Bronchial epithelial cell (primary cell): ENCODE results near the gene PPFIA1. TPM values are rescaled to one million over a fixed set of nuclear protein-coding genes. Genes with fewer than 3 reads are reported as not detected.

Source experiments
- DNase-seq: peaks from one replicate; pipeline ENCODE4 v3.0.0-alpha.2; 2010; ENCODE audit warnings: low read depth
- FAIRE-seq: peaks from 2 replicates; lab custom pipeline; 2011; peaks lifted over from hg19 to GRCh38; lab: Jason Lieb, UNC
- H3K27me3 ChIP-seq: 2 replicates; pipeline ENCODE4 v1.5.1; 2011; ENCODE audit warnings: low read length; ENCODE audit not compliant: control insufficient read depth, insufficient read depth
- H3K36me3 ChIP-seq: 2 replicates; pipeline ENCODE4 v1.5.1; 2011; ENCODE audit warnings: low read length; ENCODE audit not compliant: control insufficient read depth, insufficient read depth
- H3K4me3 ChIP-seq: 2 replicates; pipeline ENCODE4 v1.5.1; 2011; ENCODE audit warnings: mild to moderate bottlenecking, low read depth, low read length, control low read depth
- CTCF ChIP-seq: IDR thresholded peaks from 2 replicates; pipeline ENCODE4 v1.5.1; 2011; ENCODE audit warnings: mild to moderate bottlenecking, moderate library complexity, low read length, control low read depth, inconsistent platforms; ENCODE audit not compliant: insufficient read depth, severe bottlenecking
- total RNA-seq: library from RNA; depleted of rRNA; stranded (reverse); fragments of >200 nt; gene quantifications from 2 replicates; pipeline ENCODE4 v1.2.1, GENCODE V29; 2014

PPFIA1 gene
- total RNA-seq, 1 donor from 2014 or later = 35.0 TPM

DNA sequence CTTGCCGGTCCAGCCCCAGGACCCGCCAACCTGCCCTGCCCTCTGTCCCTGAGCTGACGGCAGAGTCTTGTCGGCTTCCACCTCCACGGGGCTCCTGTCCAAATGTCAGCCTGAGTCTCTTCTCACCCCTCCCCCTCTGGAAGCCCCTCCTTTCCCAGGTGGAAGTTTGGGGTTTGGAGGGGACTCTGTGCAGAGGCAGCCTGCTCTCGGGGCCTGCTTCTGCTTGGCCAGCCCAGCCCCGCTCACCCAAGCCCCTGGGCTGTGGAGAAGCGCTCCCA lies 158.9 kb downstream of the PPFIA1 start:
- TF ChIP-seq CTCF = no peak
- DNase-seq (no peak), FAIRE-seq (no peak)
- H3K27me3 ChIP-seq = no peaks in the 10 kb centered on the region
- no peak overlapping the region for H3K4me3 ChIP-seq
- H3K36me3 ChIP-seq = peaks cover 62% of the 10 kb centered on the region

- FAIRE-seq (no peak), DNase-seq (no peak)
- Histone ChIP-seq H3K36me3 (peaks cover 62% of the 10 kb centered on the region), H3K4me3 (no peak overlapping the region), H3K27me3 (no peaks in the 10 kb centered on the region)
- no peak for TF ChIP-seq CTCF
Observed at GRCh38 chr11:70429724-70430521, 159.4 kb downstream of the PPFIA1 start.

DNA sequence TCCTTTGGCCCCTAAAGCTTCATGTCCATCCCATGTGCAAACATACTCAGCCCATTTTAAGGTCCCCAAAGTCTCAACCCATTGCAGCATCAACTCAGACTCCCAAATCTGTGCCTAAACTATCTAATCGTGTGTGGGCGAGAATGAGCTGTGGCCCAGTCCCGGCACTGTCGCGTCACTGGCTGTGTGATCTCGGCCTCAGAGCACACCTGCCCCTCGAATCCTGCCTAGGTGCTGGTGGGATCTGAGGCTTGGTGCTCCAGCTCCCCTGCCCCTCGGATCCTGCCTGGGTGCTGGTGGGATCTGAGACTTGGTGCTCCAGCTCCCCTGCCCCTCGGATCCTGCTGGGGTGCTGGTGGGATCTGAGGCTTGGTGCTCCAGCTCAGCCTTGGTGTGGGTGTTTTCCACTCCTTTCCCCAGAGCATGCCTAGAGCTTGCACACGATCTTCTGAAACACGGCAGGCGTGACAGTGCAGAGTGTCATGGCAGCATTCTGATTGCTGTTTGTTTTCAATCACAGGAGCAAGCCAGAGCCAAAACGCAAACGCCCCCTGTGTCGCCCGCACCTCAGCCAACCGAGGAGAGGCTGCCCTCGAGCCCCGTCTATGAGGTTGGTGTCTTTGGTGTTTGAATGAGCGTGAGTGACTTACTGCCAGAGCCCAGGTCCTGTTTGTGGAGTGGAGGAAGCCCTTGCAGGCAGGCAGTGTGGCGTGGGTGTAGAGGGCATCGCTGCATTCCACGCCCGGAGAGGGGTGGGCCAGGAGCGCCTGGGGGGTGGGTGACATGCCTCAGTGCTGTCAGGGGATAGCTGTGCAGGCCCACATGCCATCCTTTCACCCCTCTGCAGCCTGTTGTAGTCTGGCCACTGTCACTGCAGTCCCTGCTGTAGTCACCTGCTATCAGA lies 160.4 kb downstream of the PPFIA1 start:
- H3K36me3 ChIP-seq = peaks cover 60% of the 10 kb centered on the region
- FAIRE-seq = peak; percentile 90
- TF ChIP-seq CTCF = no peak

GRCh38 chr11:70431611-70432010 lies 161.1 kb downstream of the PPFIA1 start:
- Histone ChIP-seq H3K4me3 (no peak overlapping the region), H3K36me3 (peaks cover 66% of the 10 kb centered on the region), H3K27me3 (no peaks in the 10 kb centered on the region)
- TF ChIP-seq CTCF = no peak
- DNase-seq (no peak), FAIRE-seq (no peak)

More for the DNA sequence above, 160.4 kb downstream of the PPFIA1 start:
- no peak for DNase-seq
- H3K4me3 ChIP-seq = no peak overlapping the region
- no peaks in the 10 kb centered on the region for H3K27me3 ChIP-seq

- H3K36me3 ChIP-seq = peaks cover 68% of the 10 kb centered on the region
Observed at GRCh38 chr11:70432065-70432464, 161.6 kb downstream of the PPFIA1 start.

More at GRCh38 chr11:70432065-70432464, 161.6 kb downstream of the PPFIA1 start:
- no peak overlapping the region for H3K4me3 ChIP-seq
- TF ChIP-seq CTCF = no peak
- DNase-seq = no peak
- FAIRE-seq = peak; percentile 52
- H3K27me3 ChIP-seq = no peaks in the 10 kb centered on the region
